Smooth muscle cell (in vitro differentiated cells): ENCODE data around the gene BMPR1B. TPM values are rescaled to one million over a fixed set of nuclear protein-coding genes. Genes with fewer than 3 reads are reported as not detected.

Experiments
- DNase-seq: peaks from one replicate; lab custom pipeline; 2025; ENCODE audit not compliant: unreplicated experiment; lab: John Stamatoyannopoulos, UW
- H2AFZ ChIP-seq: fragments of 200-600 bp; sonication (generic); 2 replicates; pipeline ENCODE4 v1.6.0; 2016; ENCODE audit warnings: antibody characterized with exemption, low read depth, mild to moderate bottlenecking
- H3F3A ChIP-seq: fragments of 200-600 bp; sonication (generic); 2 replicates; pipeline ENCODE4 v1.6.0; 2017; ENCODE audit warnings: antibody characterized with exemption, low read depth
- H3K27ac ChIP-seq: fragments of 200-600 bp; sonication (generic); 2 replicates; pipeline ENCODE4 v1.5.1; 2016; ENCODE audit warnings: low read depth, mild to moderate bottlenecking
- H3K27me3 ChIP-seq: fragments of 200-600 bp; sonication (generic); 2 replicates; pipeline ENCODE4 v1.6.1; 2016; ENCODE audit warnings: low read depth, mild to moderate bottlenecking
- H3K36me3 ChIP-seq: fragments of 200-600 bp; sonication (generic); 2 replicates; pipeline ENCODE4 v1.5.1; 2016; ENCODE audit warnings: low read depth
- H3K4me1 ChIP-seq: fragments of 200-600 bp; sonication (generic); 2 replicates; pipeline ENCODE4 v1.5.1; 2016; ENCODE audit warnings: low read depth
- H3K4me2 ChIP-seq: fragments of 200-600 bp; sonication (generic); 2 replicates; pipeline ENCODE4 v1.6.0; 2016; ENCODE audit warnings: mild to moderate bottlenecking
- H3K4me3 ChIP-seq: fragments of 200-600 bp; sonication (generic); 2 replicates; pipeline ENCODE4 v1.5.1; 2016; ENCODE audit warnings: mild to moderate bottlenecking
- H3K79me2 ChIP-seq: fragments of 200-600 bp; sonication (generic); 2 replicates; pipeline ENCODE4 v1.6.0; 2016; ENCODE audit warnings: low read depth, mild to moderate bottlenecking
- H3K9ac ChIP-seq: fragments of 200-600 bp; sonication (generic); 2 replicates; pipeline ENCODE4 v1.6.0; 2016; ENCODE audit warnings: low read depth
- H3K9me3 ChIP-seq: fragments of 200-600 bp; sonication (generic); replicated peaks from 2 replicates; pipeline ENCODE4 v1.5.1; 2016; ENCODE audit warnings: low read depth
- H4K20me1 ChIP-seq: fragments of 200-600 bp; sonication (generic); 2 replicates; pipeline ENCODE4 v1.6.0; 2016; ENCODE audit warnings: low read depth
- CTCF ChIP-seq: fragments of 200-600 bp; sonication (generic); IDR thresholded peaks from 2 replicates; pipeline ENCODE4 v1.5.1; 2017; ENCODE audit warnings: borderline replicate concordance, mild to moderate bottlenecking, antibody characterized with exemption; ENCODE audit not compliant: insufficient read depth, poor library complexity, severe bottlenecking
- WGBS: methylation state at CpG from one replicate; pipeline ENCODE4 v1.1.7; 2016; ENCODE audit warnings: low lambda C conversion rate; 5-methylcytosine and 5-hydroxymethylcytosine counted together
- polyA plus RNA-seq: library from polyadenylated mRNA; unstranded; fragments of >200 nt; fragmentation: Nextera tagmentation; extraction: Ambion mirVana; gene quantifications from 2 replicates; pipeline ENCODE4 v1.2.1, GENCODE V29; 2016
- total RNA-seq: library from RNA; depleted of rRNA; stranded (reverse); fragments of >200 nt; gene quantifications from 2 replicates; pipeline ENCODE4 v1.2.3, GENCODE V29; 2014

BMPR1B gene
- total and polyA plus RNA-seq, 2 experiments from 2014 or later, result 0.03 to 1.2 TPM

GRCh38 chr4:94715726-94716125 lies 42.0 kb upstream of the BMPR1B start:
- 70% methylated on average over 6 of the region's 6 CpGs for WGBS

GRCh38 chr4:94721310-94721709 lies 36.4 kb upstream of the BMPR1B start:
- no peaks in the 10 kb centered on the region for H3K27me3 ChIP-seq
- no peak overlapping the region for H3K27ac ChIP-seq
- H3K9ac ChIP-seq, result no peak overlapping the region
- DNase-seq, result no peak
- H3F3A ChIP-seq, result no peaks in the 10 kb centered on the region
- no peak overlapping the region for H3K4me3 ChIP-seq
- H3K36me3 ChIP-seq, result no peaks in the 10 kb centered on the region
- H3K4me1 ChIP-seq, result peaks cover 4% of the 10 kb centered on the region
- WGBS, result 96% methylated on average over 2 of the region's 2 CpGs
- H3K9me3 ChIP-seq, result no peaks in the 10 kb centered on the region
- H3K79me2 ChIP-seq, result no peaks in the 10 kb centered on the region
- no peak overlapping the region for H3K4me2 ChIP-seq
- no peak for TF ChIP-seq CTCF
- H2AFZ ChIP-seq, result no peak overlapping the region
- no peaks in the 10 kb centered on the region for H4K20me1 ChIP-seq

More at GRCh38 chr4:94715726-94716125, 42.0 kb upstream of the BMPR1B start:
- H2AFZ ChIP-seq, result no peak overlapping the region
- DNase-seq, result no peak
- no peak overlapping the region for H3K9ac ChIP-seq
- no peaks in the 10 kb centered on the region for H3K27me3 ChIP-seq
- H3K9me3 ChIP-seq, result no peaks in the 10 kb centered on the region
- no peak for TF ChIP-seq CTCF
- no peak overlapping the region for H3K4me3 ChIP-seq
- no peaks in the 10 kb centered on the region for H3K79me2 ChIP-seq
- H3K36me3 ChIP-seq, result no peaks in the 10 kb centered on the region
- H3K4me1 ChIP-seq, result peaks cover 17% of the 10 kb centered on the region
- no peaks in the 10 kb centered on the region for H4K20me1 ChIP-seq
- no peak overlapping the region for H3K27ac ChIP-seq
- no peak overlapping the region for H3K4me2 ChIP-seq
- no peaks in the 10 kb centered on the region for H3F3A ChIP-seq

GRCh38 chr4:94722270-94722669 lies 35.5 kb upstream of the BMPR1B start:
- H3F3A ChIP-seq, result no peaks in the 10 kb centered on the region
- no peaks in the 10 kb centered on the region for H3K36me3 ChIP-seq
- peaks cover 6% of the 10 kb centered on the region for H3K4me1 ChIP-seq
- 86% methylated on average over 2 of the region's 2 CpGs for WGBS
- no peaks in the 10 kb centered on the region for H4K20me1 ChIP-seq
- no peaks in the 10 kb centered on the region for H3K9me3 ChIP-seq
- no peaks in the 10 kb centered on the region for H3K27me3 ChIP-seq
- TF ChIP-seq CTCF, result no peak
- DNase-seq, result no peak
- no peaks in the 10 kb centered on the region for H3K79me2 ChIP-seq
- H3K27ac ChIP-seq, result no peak overlapping the region
- H3K9ac ChIP-seq, result no peak overlapping the region
- H2AFZ ChIP-seq, result no peak overlapping the region
- H3K4me3 ChIP-seq, result no peak overlapping the region
- no peak overlapping the region for H3K4me2 ChIP-seq

- no peak overlapping the region for H3K27ac ChIP-seq
- H3K79me2 ChIP-seq, result no peaks in the 10 kb centered on the region
- no peaks in the 10 kb centered on the region for H3K36me3 ChIP-seq
- H3K4me3 ChIP-seq, result no peak overlapping the region
- H3K4me1 ChIP-seq, result peaks cover 6% of the 10 kb centered on the region
- H3K4me2 ChIP-seq, result no peak overlapping the region
- H4K20me1 ChIP-seq, result no peaks in the 10 kb centered on the region
- 81% methylated on average over 2 of the region's 2 CpGs for WGBS
- H2AFZ ChIP-seq, result no peak overlapping the region
- no peak overlapping the region for H3K9ac ChIP-seq
- no peaks in the 10 kb centered on the region for H3K9me3 ChIP-seq
- no peaks in the 10 kb centered on the region for H3K27me3 ChIP-seq
- no peak for DNase-seq
- no peaks in the 10 kb centered on the region for H3F3A ChIP-seq
- no peak for TF ChIP-seq CTCF
These were observed 35.0 kb upstream of the BMPR1B start for GRCh38 chr4:94722748-94723147.
